Upper lobe of left lung (tissue), 4 donors: ENCODE data around the gene PTK6.

ENCODE experiments used
- EP300 ChIP-seq, 4 donors: sonication (generic); formaldehyde crosslinking; IDR thresholded peaks; one replicate each; pipeline ENCODE4 v1.5.1; 2017; ENCODE audit warnings: antibody characterized with exemption in 4 of 4, control low read depth in 2 of 4
- POLR2A ChIP-seq, 4 donors: fragments of 450-650 bp; IDR thresholded peaks; one replicate each; pipeline ENCODE4 v1.5.1; 2016 to 2017; ENCODE audit warnings: antibody characterized with exemption in 4 of 4, mild to moderate bottlenecking in 2 of 4
- POLR2AphosphoS5 ChIP-seq, 2 donors: sonication (generic); formaldehyde crosslinking; IDR thresholded peaks; one replicate each; pipeline ENCODE4 v1.5.1; 2017; ENCODE audit warnings: antibody characterized with exemption in 2 of 2
- TF ChIP-seq, protein P1 (sequence below), 6 experiments: fragments of 450-650 bp in 4 of 6; fragments of 200-600 bp in 2 of 6; sonication (generic) in 2 of 6; IDR thresholded peaks; one replicate each; pipeline ENCODE4 v1.5.1; 2016 to 2019; ENCODE audit warnings: antibody characterized with exemption in 6 of 6

GRCh38 chr20:63564036-63564810, 27.0 kb upstream of the PTK6 start:
- TF ChIP-seq, protein P1, sequence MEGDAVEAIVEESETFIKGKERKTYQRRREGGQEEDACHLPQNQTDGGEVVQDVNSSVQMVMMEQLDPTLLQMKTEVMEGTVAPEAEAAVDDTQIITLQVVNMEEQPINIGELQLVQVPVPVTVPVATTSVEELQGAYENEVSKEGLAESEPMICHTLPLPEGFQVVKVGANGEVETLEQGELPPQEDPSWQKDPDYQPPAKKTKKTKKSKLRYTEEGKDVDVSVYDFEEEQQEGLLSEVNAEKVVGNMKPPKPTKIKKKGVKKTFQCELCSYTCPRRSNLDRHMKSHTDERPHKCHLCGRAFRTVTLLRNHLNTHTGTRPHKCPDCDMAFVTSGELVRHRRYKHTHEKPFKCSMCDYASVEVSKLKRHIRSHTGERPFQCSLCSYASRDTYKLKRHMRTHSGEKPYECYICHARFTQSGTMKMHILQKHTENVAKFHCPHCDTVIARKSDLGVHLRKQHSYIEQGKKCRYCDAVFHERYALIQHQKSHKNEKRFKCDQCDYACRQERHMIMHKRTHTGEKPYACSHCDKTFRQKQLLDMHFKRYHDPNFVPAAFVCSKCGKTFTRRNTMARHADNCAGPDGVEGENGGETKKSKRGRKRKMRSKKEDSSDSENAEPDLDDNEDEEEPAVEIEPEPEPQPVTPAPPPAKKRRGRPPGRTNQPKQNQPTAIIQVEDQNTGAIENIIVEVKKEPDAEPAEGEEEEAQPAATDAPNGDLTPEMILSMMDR (IDR thresholded peaks at IDR 0.05) = no peak
- TF ChIP-seq POLR2AphosphoS5 (IDR thresholded peaks at IDR 0.05) (no peak), POLR2A (IDR thresholded peaks at IDR 0.05) (no peak), EP300 (IDR thresholded peaks at IDR 0.05) (no peak)
